Tibial nerve (tissue), 4 donors: ENCODE results near the gene FBXW11. TPM values are rescaled to one million over a fixed set of nuclear protein-coding genes. Genes with fewer than 3 reads are reported as not detected.

Experiments
- DNase-seq, 2 donors: peaks; one replicate each; pipeline ENCODE4 v3.0.0-alpha.2; 2019; ENCODE audit warnings: low spot score in 2 of 2
- H3K27ac ChIP-seq, 4 donors: fragments of 200-600 bp; sonication (generic) in 3 of 4; one replicate each; pipeline ENCODE4 v1.5.1; 2017 to 2019; ENCODE audit warnings: mild to moderate bottlenecking in 1 of 4
- H3K27me3 ChIP-seq, 2 donors: fragments of 200-600 bp; sonication (generic) in 1 of 2; one replicate each; pipeline versions ENCODE4 v1.5.1 to v1.6.0; 2017 to 2019
- H3K36me3 ChIP-seq, 3 donors: fragments of 200-600 bp; sonication (generic); one replicate each; pipeline ENCODE4 v1.5.1; 2018 to 2019
- H3K4me1 ChIP-seq, 4 donors: fragments of 200-600 bp; sonication (generic) in 3 of 4; one replicate each; pipeline ENCODE4 v1.5.1; 2017 to 2019
- H3K4me3 ChIP-seq, 4 donors: fragments of 200-600 bp; sonication (generic) in 3 of 4; one replicate each; pipeline ENCODE4 v1.5.1; 2017 to 2019; ENCODE audit warnings: mild to moderate bottlenecking in 1 of 4, moderate library complexity in 1 of 4
- H3K9me3 ChIP-seq, 4 donors: fragments of 200-600 bp; sonication (generic) in 3 of 4; one replicate each; pipeline ENCODE4 v1.5.1; 2017 to 2019
- CTCF ChIP-seq, 5 experiments: fragments of 200-600 bp in 3 of 5; fragments of 450-650 bp in 2 of 5; sonication (generic) in 3 of 5; IDR thresholded peaks; one replicate each; pipeline ENCODE4 v1.5.1; 2016 to 2019; ENCODE audit warnings: antibody characterized with exemption in 5 of 5, mild to moderate bottlenecking in 3 of 5, moderate library complexity in 2 of 5
- EP300 ChIP-seq, 2 donors: sonication (generic); formaldehyde crosslinking; IDR thresholded peaks; one replicate each; pipeline ENCODE4 v1.6.1; 2017; ENCODE audit warnings: antibody characterized with exemption in 2 of 2, mild to moderate bottlenecking in 1 of 2
- POLR2A ChIP-seq, 2 donors: fragments of 450-650 bp; IDR thresholded peaks; one replicate each; pipeline ENCODE4 v1.6.1; 2017; ENCODE audit warnings: antibody characterized with exemption in 2 of 2, mild to moderate bottlenecking in 2 of 2, moderate library complexity in 2 of 2
- WGBS, 2 donors: methylation state at CpG; one replicate each; pipeline ENCODE4 v1.1.5; 2018; 5-methylcytosine and 5-hydroxymethylcytosine counted together
- total RNA-seq, 4 donors: library from RNA; depleted of rRNA; stranded (reverse); fragments of >200 nt; gene quantifications; one replicate each; pipeline ENCODE4 v1.1.0, GENCODE V29; 2016

FBXW11 gene
- total RNA-seq, 4 donors from 2014 or later: 49.2 to 96.4 (median 73.4) TPM

DNA sequence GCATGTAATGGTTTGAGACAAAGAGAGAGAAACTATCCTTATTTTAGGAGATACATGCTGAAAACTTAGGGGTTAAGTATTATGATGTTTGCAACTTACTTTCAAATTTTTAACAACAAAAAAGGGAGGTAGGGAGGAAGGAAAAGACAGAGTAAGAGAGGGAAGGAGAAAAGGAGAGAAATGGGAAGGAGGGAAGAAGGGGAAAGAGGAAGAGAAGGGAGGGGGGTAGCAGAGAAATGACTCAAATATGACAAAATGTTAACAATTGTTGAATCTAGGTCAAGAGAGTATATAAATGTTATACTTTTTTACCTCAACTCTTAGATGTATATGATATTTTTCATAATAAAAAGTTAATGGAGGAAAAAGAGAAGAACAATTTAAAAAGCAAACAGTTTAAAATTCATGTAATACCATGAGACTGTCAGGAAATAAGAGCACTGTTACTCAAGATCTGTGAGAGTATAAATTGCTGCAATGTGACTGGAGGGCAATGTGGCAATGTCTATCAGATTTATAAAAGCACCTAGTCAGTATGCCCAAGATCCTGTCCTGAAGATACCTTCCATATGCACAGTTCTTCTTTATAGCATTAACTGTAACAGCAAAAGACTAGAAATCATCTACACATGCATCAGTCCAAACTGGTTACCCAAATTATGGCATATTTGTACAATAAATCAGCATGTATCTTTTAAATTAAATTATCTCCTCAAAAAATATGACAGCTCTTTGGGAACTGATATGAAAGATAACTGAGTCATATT, 16.3 kb downstream of the FBXW11 start:
- no peak overlapping the region for H3K27ac ChIP-seq
- H3K9me3 ChIP-seq: no peaks in the 10 kb centered on the region
- H3K27me3 ChIP-seq: no peaks in the 10 kb centered on the region
- H3K4me3 ChIP-seq: no peak overlapping the region
- H3K4me1 ChIP-seq: peaks cover 0 to 25% (median 0%) of the 10 kb centered on the region in 4 donors
- no peaks in the 10 kb centered on the region for H3K36me3 ChIP-seq
- no peak for TF ChIP-seq EP300 (IDR thresholded peaks at IDR 0.05)
- no peak for TF ChIP-seq CTCF (IDR thresholded peaks at IDR 0.05)
- no peak for TF ChIP-seq POLR2A (IDR thresholded peaks at IDR 0.05)
- no peak for DNase-seq

DNA sequence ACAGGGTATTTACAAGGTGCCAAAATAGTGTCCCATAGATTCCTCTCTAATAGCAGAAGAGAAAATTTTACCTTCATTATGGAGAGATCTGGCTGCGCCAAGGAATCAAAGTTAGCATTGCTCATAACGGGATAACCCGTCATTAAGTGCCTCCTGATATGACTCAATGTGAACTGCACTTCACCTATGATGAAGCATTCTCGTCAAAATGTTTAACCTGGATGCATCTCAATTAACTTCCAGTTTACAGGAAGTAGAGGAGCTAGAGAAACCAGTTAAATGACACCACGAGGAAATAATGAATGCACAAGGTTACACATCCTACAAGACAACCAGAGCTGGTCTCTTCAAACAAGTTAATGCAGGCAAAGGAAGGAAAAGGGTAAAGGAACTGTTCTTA, 17.2 kb downstream of the FBXW11 start:
- no peaks in the 10 kb centered on the region for H3K27me3 ChIP-seq
- no peak overlapping the region for H3K27ac ChIP-seq
- no peak for DNase-seq
- H3K36me3 ChIP-seq: no peaks in the 10 kb centered on the region
- H3K4me3 ChIP-seq: no peak overlapping the region
- TF ChIP-seq POLR2A (IDR thresholded peaks at IDR 0.05) (no peak), CTCF (IDR thresholded peaks at IDR 0.05) (no peak), EP300 (IDR thresholded peaks at IDR 0.05) (no peak)
- WGBS, 2 donors: 78 to 84% methylated on average over 5 of the region's 5 CpGs
- no peaks in the 10 kb centered on the region for H3K9me3 ChIP-seq
- peaks cover 0 to 17% (median 0%) of the 10 kb centered on the region in 4 donors for H3K4me1 ChIP-seq

GRCh38 chr5:171986772-171987171, 19.7 kb downstream of the FBXW11 start:
- WGBS, 2 donors: 81 to 91% methylated on average over 4 of the region's 4 CpGs
- DNase-seq: no peak
- Histone ChIP-seq H3K4me1 (peaks cover 0 to 27% (median 0%) of the 10 kb centered on the region in 4 donors), H3K9me3 (no peaks in the 10 kb centered on the region), H3K27ac (no peak overlapping the region), H3K27me3 (no peaks in the 10 kb centered on the region), H3K4me3 (no peak overlapping the region), H3K36me3 (no peaks in the 10 kb centered on the region)
- no peak for TF ChIP-seq POLR2A (IDR thresholded peaks at IDR 0.05)
- no peak for TF ChIP-seq CTCF (IDR thresholded peaks at IDR 0.05)
- TF ChIP-seq EP300 (IDR thresholded peaks at IDR 0.05): no peak

DNA sequence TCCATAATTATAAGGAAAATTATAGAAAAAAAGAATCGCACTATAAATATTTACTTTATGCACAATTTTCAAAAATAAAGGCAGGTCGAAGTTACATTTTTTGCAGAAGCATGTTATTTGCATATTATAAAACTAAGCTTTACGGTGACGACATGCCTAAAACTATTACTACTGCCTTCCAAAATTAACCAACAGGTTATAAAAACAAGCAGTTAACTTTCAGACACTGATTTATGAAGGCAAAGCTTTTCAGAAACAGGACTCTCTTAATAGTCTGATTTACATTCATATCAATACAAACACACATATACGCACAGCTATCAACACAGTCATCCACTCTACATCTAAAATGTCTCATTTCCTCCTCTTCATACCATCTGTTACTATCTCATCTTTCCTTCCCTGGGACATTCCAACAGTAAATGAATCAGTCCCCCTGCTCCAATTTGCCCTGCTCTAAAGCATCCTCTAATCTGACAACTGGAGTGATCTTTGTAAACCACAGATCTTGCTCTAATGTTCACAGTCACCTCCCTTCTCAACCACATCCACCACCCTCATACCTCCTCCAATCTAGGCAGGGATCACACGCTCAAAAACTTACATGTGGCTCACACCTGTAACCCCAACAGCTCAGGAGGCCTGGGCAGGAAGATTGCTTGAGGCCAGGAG, 21.6 kb downstream of the FBXW11 start:
- WGBS, 2 donors: 89% methylated on average over 6 of the region's 6 CpGs
- TF ChIP-seq CTCF (IDR thresholded peaks at IDR 0.05) (no peak), POLR2A (IDR thresholded peaks at IDR 0.05) (no peak), EP300 (IDR thresholded peaks at IDR 0.05) (no peak)
- H3K4me1 ChIP-seq: peaks cover 0 to 17% (median 0%) of the 10 kb centered on the region in 4 donors
- peaks cover 0 to 3% (median 0%) of the 10 kb centered on the region in 3 donors for H3K36me3 ChIP-seq
- DNase-seq: no peak
- H3K27ac ChIP-seq: no peak overlapping the region
- no peak overlapping the region for H3K4me3 ChIP-seq
- peaks cover 0 to 11% (median 4%) of the 10 kb centered on the region in 4 donors for H3K9me3 ChIP-seq
- H3K27me3 ChIP-seq: no peaks in the 10 kb centered on the region

DNA sequence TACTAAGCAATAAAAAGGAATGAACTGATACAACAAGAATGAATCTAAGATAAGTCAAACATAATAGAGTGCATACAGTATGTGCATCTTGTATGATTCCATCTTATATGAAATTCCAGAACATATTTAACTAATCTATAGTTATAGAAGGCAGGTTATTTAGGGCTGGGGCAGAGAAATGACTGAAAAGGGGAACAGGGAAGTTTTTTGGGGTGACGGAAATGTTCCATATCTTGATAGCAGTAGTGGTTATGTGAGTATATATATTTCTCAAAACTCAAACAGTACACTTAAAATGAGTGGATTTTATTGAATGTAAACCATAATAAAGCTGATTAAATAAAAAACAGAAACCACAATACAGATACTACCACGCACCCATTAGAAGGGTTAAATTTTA, 24.6 kb downstream of the FBXW11 start:
- H3K27ac ChIP-seq: no peak overlapping the region
- no peaks in the 10 kb centered on the region for H3K27me3 ChIP-seq
- H3K36me3 ChIP-seq: peaks cover 0 to 8% (median 0%) of the 10 kb centered on the region in 3 donors
- TF ChIP-seq CTCF (IDR thresholded peaks at IDR 0.05) (no peak), POLR2A (IDR thresholded peaks at IDR 0.05) (no peak), EP300 (IDR thresholded peaks at IDR 0.05) (no peak)
- no peak overlapping the region for H3K4me3 ChIP-seq
- peaks cover 0 to 23% (median 10%) of the 10 kb centered on the region in 4 donors for H3K9me3 ChIP-seq
- 98% methylated on average over 2 of the region's 2 CpGs for WGBS, 2 donors
- DNase-seq: no peak
- peaks cover 0 to 11% (median 0%) of the 10 kb centered on the region in 4 donors for H3K4me1 ChIP-seq
